Stimulated activated naive CD4-positive, alpha-beta T cell (primary cell): ENCODE results near the gene TEX53.
A peak's percentile ranks its signal among the peaks of the same experiment; 100 is the strongest.

Experiments
- DNase-seq, 6 experiments: peaks; one replicate each; lab custom pipeline; 2025; lab: John Stamatoyannopoulos, UW

TEX53 gene

DNA sequence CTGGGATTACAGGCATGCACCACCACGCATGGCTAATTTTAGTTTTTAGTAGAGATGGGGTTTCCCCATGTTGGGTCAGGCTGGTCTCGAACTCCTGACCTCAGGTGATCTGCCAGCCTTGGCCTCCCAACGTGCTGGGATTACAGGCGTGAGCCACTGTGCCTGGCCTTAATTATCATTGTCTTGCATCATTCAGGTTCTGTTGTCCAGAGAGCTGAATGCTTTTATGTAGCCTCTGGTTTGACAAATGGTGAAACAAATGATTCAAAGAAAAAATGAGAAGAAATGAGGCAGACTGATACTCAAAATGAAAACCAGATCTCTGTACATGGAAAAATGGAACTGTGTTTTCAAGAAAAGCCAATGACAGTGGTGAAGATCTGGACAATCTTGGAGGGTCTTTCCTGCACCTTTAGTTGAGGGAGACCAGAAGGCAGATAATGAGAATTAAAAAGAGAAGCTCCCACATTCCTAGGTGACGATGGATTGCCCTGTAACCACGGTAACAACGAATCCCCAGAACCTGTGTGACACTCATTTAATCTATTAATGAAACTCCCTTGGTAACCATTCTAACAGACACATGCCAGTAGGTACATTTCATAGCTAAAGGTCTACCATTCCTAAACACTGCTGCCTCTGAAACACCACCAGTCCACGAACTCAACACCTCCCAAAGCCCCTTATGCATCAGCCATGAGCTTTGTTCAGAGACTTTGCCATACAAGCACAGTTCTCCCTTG lies 22.8 kb upstream of the TEX53 start:
- no peak for DNase-seq

DNA sequence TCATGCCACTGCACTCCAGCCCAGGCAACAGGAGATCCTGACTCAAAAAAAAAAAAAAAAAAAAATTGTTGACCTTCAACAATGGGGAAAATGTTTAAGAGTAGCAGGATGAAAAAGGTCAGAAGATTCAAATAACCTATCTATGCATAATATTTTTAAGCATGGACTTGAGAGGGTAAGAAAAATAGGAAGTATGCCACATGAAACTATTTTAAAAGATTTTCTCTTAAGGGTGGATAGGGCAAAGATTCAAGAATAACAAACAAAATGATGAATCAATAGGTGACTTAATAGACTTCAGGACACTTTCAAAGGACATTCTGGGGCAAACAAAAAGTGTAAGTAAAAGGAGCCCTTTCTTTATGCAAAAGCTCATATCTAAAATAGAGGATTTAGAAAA lies 21.2 kb upstream of the TEX53 start:
- DNase-seq, result no peak

DNA sequence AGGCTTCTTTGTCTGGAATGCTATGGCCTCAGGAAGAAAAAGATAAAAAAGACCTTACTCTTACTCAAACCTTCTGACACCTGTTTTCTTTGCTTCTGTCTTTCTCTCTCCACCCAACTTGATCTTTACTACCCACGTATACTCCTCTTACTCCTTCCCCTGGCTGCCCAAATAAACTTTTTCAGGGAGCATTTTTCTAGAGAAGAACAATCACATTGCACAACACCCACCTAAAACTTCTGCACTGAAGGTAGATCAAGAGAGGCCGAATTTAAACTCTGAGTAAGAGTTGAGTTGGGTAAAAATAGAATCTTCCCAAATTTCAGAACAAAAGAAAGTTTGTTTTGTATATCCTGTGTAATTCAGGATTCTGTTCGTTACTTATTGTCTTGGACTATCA lies 20.5 kb upstream of the TEX53 start:
- no peak for DNase-seq

DNA sequence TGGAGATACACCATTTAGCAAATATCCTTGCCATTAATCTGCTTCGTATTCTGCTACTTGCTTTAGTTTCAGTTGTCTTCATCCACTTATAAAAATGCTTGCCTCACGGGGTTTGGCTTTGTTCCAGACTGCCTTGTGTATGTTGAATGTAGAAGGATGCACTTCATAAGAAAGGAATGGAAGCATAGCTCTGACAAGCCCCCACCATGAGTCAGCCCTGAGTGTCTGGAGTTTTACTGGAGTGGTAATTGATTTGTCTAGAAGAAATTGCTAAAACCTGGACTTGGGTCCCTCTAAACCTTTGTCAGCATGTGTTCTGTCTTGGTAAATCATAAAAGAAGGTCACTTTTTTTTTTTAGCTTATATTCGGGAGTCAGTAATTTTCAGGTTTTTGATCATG lies 19.8 kb upstream of the TEX53 start:
- DNase-seq, result no peak

DNA sequence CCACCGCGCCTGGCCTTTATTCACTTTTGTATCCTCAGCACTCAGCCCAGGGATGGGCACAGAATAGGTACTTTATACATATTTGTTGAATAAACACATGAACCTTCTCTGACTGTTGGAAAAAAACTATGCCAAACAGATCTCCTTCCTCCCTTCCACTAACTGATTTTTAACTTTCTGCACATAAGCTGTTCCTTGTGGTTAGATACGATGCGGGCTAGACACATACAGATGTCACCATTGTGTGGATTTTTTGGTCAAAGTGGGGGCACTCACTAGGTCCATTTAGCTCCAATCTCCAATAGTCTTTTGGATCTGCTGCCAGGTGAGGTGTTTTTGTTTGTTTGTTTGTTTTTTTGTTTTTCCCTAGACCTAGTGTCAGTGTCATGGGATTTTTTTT lies 19.3 kb upstream of the TEX53 start:
- no peak for DNase-seq

DNA sequence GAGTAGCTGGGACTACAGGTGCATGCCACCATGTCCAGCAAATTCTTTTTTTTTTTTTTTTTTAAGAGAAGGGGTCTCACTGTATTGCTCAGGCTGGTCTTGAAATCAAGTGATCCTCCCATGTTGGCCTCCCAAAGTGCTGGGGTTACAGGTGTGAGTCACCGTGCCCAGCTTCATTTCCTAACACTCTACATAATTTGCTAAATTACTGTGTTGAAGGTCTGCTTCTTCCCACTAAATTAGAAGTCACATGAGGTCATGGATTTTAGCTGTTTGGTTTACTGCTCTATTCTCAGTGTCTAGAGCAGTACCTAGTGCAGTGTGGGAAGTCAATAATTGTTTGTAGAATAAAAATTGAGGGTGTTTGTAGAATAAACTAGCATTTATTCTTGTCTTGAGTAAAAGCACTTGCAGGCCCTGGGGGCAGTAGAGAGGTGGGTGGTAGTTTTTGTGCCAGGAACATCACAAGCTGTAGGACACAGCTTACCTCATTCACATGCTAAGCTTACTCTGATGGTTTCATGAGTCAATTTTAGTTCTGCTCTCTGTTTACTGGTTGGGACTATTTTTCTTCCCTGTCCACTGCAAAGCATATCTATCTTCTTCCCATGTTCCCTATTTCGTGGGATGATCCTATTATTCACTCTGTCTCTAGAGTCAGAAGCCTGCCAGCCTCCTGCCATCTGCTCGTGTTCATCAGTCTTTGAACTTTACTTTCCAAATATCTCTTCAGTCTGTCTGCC lies 17.4 kb upstream of the TEX53 start:
- DNase-seq, result no peak

DNA sequence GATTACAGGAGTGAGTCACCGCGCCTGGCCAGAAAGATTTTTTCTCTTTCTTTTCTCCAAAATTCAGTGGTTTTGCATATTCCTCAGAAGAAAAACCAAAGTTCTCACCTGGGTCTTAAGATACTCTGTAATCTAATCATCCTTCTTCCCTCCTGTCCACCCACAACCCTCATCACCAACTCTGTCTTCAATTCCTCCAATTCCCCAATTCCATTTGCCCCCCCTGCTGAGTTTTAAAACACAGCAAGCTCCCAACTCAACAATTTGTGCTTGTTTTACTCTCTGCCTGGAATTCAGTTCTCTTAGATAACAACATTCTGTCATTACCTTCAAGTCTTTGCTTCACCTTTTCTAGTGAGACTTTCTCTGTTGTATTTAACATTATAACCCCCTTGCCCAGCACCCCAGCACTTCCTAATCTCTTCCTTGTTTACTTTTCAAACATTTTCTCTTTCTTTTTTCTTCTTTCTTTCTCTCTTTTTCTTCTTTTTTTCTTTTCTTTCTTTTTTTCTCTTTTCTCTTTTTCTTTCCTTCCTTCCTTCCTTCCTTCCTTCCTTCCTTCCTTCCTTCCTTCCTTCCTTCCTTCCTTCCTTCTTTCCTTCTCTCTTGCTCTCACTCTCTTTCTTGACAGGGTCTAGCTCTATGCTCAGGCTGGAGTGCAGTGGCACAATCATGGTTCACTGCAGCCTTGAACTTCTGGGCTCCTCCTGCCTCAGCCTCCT lies 16.6 kb upstream of the TEX53 start:
- no peak for DNase-seq

DNA sequence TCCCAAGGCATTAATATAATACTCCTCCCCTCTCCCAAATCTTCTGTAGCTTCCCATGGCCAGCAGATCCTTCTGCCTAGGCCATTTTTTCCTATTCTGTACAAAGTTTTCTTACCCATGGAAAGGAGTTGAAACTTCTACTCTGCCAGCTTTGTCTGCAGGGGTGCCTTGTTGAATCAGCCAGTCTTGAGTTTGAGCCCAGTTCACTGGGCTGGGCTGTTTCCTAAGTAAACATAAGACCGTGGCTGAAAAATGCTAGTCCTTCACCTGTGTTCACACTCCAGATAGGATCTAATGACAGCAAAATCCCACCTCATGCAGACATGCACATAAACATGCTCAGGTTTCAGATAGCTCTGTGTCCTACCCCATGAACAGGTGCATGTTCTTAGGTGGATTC lies 14.0 kb upstream of the TEX53 start:
- no peak for DNase-seq

DNA sequence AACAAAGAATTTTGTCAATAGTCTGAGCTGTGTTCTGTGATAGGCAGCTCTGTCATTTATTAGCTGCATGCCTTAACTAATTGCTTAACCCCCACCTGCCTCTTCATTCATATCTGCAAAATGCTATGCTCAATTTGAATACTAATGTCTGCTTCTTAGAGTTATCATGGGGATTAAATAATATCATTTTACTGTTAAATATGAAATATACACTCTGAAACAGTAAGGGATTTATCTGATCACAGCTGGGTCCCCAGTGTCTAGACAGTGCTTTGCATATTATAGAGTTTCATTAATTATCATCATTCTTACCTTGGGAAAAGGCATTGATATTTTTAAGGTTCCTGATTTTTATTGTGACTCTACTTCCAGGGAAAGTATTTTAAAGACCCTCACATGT lies 12.4 kb upstream of the TEX53 start:
- DNase-seq, result no peak

DNA sequence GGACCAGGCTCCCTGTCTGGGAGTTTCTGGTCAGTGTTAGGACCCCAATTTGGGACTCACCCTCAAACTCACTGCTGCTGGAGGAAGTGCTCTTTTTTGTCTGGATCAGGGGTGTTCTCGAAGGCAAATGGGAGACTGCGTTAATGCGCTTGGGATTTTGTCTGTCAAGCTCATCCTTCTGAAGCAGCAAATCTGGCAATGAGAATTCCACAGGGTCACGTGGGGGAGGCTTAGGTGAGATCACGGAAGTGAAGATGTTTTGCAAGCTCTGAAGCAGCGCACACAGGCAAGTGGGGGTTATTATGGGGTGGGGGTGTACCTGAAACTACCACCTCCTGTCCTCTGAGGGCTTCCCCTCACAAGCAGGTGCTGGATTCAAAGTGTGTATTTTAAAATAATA lies 10.5 kb upstream of the TEX53 start:
- DNase-seq, result no peak

DNA sequence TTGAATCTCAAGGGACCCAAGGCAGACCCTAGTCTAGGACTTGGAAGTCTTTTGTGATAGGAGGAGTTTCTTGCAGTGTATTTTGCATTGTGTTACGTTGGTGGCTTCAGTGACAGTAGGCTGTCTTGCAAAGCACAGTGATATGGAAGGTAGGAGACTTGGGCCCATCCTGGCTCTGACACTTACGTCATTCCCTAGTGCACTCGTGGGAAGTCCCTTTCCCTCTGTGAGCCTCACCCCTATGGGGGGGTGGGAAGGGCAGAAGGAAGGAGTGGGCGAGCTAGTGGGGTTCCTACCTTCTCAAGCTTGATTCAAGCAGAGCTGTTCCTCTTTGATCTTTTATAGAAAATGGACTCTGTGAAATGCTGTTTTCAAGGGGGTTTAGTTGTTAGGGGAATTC lies 9.2 kb upstream of the TEX53 start:
- no peak for DNase-seq

DNA sequence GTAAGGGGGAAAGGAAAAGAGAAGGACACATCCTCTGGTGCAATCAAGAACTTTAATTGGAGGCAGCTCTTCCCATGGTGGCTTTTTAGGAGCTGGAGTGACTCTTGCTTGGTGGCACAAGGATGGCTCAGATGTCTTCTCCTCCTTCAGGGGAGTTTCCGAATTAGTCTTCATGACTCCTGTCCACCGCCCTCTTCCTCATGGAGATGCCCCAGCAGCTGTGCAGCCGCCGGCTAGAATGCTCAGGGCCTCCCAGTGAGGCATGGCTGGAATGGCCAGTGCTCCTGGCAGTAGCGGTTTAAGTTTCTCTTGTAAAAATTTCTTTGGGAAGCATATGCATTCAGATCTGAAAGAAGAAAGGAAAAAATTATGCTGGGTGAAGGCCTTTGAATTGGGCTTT lies 8.8 kb upstream of the TEX53 start:
- DNase-seq, result no peak

DNA sequence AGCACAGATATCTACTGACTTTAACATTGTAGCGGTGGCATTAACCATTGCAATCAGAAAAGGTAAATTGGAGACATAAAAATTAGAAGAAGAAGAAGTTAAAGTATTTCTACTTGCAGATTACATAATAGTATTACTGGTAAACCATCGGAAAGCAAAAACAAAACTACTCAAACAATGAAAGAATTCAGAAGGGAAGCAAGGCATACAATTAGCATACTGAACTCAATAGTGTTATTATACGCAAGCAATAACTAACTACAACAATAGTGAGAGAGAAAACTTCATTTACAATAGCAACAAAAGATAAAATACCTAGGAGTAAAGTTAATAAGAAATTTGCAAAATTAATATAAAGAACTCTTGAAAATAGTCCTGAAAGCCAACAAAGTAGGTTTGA lies 6.6 kb upstream of the TEX53 start:
- no peak for DNase-seq

DNA sequence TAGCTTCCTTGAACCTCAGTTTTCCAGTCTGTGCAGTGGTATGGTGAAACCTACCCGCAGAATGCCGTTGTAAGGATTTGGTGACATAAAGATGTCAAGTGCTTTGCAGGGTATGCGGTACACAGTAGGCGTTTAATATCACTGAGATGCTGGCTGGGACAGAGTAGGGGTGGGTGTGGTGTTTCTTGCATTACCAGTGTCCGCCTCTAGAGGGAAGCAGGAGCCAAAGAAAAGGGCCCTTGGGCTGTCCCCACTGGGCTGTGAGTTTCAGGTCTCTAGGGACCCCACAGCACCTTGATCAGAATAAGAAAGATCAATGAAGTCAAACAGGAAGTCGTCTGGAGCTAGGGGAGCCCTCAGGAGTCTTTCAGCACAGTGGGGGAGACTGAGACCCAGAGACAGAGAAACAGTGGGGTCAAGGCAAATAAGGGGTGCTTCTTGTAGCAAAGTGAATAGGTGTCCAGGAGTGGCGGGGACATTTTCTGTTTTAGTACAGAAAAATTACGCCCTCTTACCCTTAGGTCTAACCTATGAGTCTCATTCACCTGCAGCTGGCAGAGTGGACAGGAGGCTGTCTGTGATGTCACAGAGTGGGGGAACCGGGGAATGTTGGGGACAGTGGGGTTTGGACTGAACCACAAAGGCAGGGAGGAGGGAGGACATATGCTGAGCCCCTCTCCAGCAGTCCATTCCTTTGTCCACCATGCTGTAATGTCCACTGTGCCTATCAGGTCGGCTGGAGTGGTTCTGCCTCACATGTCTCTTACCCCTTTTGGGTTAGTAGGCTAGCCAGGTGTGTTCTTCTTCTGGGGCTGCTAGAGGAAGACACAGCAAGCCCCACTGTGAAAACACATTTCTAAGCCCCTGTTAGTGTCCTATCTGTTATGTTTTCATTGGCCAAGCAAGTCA lies 4.7 kb upstream of the TEX53 start:
- peak in 5 of 6 experiments; percentile 26 to 61 (median 31) for DNase-seq

DNA sequence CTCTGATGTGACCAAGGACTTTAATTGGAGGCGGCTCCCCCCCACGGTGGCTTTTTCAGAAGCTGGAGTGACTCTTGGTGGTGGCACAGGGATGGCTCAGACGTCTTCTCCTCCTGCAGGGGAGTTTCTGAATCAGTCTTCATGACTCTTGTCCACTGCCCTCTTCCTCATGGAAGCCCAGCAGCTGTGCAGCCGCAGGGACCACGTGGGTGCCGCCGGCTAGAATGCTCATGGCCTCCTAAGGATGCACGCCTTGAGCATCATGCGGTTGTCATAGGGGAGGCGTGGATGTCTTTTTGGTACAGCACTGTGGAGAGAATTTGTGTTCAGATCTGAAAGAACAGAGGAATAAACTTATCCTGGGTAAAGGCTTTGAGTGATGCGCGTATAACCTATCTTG lies 1.3 kb downstream of the TEX53 start:
- DNase-seq, result no peak

DNA sequence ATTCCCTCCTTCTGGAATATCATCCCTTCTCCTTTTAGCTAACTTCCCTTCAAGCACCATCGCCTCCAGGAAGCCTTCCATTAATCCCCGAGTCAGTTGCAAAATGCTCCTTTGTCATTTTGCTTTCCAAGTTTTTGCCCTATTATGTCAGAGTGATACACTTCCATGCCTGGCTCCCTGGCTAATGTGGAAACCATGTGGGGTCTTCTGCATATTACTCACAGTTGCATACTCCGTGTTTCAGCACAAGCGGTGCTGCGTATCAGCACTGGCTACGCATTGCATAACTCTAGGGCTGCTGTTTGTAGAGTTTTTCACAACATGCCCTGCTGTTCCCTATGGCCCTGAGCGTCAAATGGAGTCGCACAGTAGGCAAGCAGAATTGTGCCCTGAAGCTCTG lies 1.9 kb downstream of the TEX53 start:
- no peak for DNase-seq

DNA sequence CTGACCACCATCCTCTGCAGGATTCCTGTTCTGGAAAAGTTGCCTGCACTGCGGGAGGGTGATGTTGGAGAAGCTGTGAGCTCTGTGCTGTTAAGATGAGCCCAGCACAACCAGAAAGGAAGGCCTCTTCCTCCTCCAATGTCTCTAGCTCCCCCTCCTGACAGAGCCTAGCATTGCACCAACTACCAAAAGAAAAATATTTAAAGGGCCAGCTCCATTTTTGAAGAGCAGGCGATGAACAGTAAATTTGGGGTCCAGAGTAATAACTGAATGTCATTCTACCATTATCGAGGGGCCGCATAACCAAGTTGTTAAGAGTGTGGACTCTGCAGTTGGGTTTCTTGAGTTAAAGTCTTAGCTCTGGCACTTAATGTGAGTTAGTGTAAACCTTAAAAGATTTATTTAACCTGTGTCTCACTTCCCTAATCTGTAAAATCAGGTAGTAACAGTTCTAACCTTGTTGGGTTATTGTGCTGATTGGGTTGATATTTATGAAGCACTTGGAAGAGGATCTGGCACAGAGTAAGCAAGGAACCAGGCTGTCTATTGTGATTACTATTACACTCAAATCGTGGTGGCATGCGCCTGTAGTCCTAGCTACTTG lies 3.9 kb downstream of the TEX53 start:
- DNase-seq, result peak; percentile 68 to 90 (median 72)

DNA sequence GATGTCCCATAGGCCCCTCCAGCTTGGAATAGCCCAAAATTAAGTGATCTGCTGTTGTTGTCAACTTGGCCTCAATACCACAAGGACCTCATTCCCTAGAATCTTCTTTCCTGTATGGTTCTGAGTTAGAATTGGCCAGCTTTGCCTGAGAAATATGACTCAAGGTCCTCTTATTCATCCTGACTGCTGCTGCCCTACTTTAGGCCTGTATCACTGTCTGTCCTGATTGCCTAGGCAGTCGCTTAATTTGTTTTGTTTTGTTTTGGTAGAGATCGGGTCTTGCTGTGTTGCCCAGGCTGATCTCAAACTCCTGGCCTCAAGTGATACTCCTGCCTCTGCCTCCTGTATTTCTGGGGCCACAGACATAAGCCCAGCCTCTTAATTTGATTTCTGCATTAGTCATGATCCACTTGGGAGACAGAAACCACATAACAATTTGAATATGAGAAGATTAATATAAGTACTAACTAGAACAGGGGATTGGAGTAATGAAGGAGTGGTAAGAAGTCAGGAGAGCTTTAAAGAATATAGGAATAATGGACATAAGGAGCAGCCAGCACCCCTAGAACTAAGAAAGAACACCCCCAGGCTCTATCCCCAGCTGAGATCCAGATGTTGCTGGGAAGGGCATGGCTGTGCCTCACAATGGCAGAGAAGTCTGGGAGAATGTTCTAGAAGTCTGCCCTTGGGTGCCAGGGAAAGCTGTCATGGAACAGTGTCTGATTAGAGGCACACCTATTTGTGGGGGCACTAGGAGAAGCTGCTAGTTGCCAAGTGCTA lies 4.6 kb downstream of the TEX53 start:
- no peak for DNase-seq

DNA sequence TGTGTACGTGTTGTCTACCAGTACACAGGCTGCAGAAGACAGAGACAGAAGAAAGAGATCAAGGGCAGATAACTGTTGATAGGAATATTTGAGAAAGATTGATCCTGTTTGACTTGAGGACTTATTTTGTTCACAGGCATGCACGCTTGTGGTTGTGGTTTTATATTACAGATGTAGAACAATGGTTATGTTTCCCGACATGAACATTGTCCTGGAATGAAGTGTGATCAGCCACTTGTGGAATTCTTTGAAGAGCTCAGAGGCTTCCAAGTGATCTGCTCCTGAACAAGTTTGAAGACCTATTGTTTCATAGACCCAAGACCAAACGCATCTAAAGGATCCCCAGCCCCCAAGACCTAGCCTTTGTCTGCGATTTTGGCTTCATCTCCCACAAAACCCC lies 13.7 kb downstream of the TEX53 start:
- no peak for DNase-seq

DNA sequence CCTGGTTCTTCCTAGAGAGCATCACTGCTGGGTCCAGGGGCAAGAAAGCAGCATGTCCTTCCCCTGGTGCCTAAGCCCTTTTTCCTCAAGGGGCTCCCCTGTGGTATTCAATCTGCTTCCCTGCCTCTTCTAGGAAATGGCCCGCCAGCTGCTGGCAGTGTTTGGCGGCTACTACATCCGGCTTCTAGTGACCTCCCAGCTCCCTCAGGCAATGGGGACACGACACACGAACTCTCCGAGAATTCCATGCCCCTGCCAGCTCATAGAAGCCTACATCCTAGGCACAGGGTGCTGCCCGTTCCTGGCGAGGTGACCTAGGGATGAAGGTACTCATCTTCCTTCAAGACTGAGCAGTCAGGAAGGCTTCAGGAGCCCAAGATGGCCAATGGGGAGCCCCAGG lies 14.6 kb downstream of the TEX53 start:
- DNase-seq, result no peak

DNA sequence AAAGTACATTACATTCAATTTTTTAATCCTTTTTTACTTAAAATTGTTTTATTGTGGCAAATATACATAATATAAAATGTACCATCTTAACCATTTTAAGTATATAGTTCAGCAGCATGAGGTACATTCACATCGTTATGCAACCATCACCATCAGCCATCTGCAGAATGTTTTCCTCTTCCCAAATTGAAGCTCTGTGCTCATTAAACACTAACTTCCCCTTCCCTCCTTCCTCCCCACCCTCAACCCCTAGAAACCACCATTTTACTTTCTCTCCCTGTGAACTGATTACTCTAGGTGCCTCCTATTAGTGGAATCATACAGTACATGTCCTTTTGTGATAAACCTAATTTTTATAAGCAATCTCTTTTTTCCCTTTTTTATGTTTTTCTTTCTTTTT lies 15.6 kb downstream of the TEX53 start:
- no peak for DNase-seq
